Stimulated activated CD4-positive, alpha-beta T cell treated with anti-CD3 and anti-CD28 coated beads, Interleukin-15, amount 100 ng/mL, for 24 hours (primary cell): ENCODE results near the gene CPSF4L.

Experiments used
- DNase-seq: peaks from one replicate; pipeline ENCODE4 v3.0.0-alpha.2; 2020

CPSF4L gene

DNA sequence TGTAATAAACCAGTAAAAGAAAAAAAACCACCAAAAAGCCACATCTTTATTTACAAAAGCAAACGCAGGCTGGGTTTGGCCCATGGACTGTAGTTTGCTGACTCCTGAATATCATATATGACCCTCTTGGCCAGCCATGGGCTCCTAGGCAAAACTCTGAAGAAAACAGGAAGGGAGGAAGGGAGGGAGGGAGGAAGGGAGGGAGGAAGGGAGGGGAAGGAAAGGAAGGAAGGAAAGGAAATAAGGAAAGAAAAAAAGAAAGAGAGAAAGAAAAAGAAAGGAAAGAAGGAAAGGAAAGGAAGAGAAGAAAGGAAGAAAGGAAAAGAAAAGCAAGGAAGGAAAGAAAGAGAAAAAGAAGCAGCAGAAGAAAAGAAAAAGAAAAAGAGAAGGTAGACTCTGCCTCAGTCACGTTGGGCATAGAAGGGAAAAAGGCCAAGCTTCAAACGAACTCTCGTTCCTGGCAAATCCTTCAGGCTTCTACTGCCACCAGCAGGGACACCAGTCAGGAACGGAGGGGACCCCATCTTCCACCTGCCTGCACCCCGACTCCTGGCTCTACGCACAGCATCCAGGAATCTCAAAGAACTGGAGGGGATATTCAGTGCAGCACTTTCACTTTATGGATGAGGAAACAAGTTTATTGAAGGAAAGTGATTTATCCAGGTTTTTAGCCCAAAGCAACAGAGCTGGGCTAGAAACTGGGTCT lies 28.0 kb upstream of the CPSF4L start:
- DNase-seq, result no peak

DNA sequence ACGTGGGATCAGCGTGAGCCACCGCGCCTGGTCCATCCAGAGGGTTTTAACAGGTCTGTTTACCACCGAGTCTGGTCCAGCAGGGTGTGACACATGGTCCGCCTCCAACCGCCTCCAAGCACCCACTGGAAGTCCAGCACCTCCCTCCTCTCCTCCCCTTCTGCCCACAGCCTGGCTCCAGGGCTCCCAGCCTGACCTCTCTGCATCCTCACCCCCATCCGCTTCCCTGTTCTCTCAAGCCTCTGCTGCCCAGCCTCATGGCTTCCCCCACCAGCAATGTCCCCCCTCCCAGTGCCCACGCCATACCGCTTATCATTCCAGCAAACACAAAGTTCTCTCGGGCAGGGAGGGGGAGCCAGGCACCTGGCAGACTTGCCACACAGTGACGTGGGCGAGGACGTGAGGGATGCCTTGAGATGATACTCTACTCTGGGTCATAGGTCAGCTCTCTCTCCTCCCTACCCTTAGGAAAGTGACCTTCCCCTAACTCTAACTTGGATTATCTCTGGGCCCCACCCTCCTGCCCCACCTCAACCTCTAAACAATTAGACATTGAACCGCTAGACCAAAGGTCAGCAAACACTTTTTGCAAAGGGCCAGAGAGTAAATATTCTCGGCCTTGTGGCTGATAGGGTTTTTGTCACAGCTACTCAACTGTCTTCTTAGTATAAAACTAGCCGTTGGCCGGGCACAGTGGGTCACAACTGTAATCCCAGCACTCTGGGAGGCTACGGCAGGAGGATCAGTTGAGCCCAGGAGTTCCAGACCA lies 27.0 kb upstream of the CPSF4L start:
- no peak for DNase-seq

DNA sequence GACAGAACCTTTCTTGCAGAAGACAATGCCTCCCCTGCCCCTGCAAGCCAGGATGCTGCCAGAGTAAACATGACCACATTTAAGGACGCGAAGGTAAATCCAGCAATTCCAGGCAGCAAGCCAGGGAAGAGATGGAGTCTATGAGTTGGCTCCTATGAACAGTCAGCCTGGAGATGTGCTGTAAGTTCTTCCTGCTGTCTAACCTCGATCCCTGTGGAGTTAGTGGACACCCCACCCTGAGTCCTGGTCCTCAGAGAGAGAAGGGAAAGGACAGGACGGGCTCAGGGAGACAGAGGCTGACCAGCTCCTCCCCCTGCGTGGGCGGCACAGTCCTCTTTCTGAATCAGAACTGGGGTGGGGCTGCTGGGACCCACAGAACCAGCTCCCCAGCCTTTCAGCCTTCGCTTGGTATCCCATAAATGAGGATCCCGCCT lies 25.2 kb upstream of the CPSF4L start:
- no peak for DNase-seq

- DNase-seq, result no peak
Observed at GRCh38 chr17:73285916-73286862, 24.5 kb upstream of the CPSF4L start.

DNA sequence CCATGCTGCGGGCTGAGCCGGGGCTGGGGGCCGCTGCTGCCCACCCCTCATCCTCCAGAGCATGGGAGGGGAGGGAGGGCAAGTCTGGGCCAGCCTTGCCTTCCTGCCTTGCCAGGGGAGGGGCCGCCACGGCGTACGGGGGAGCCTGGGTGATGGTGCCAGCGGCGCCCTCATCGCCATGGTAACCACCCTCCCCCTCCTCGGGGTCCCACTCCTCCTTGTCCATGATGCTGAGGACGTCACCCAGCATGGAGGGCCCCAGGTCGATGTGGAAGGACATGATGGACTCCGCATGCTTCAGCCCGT lies 23.9 kb upstream of the CPSF4L start:
- no peak for DNase-seq

DNA sequence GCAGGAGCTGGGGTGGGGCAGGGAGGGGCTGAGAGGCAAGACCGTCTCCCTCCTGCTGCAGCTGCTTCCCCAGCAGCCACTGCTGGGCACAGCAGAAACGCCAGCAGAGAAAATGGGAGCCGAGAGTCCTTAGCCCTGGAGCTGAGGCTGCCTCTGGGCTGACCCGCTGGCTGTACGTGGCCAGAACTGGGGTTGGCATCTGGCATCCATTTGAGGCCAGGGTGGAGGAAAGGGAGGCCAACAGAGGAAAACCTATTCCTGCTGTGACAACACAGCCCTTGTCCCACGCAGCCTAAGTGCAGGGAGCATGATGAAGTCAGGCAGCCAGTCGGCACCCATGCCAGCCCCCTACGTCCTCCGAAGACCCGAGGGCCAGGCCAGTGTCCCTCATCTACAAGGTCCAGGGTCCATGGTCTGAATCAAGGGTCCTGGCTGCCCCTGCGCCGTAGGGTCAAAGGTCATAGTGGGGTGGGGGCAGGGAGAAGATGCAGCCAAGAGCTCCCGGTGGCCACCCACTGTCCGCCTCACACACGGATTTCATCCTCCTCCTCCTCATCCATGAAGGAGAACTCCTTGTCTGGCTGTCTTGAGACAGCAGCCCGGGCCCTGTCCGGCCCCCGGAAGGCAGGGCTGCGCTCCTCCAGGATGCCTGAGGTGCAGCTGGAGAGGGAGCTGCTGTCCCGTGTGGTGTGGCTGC lies 23.4 kb upstream of the CPSF4L start:
- DNase-seq, result no peak

- DNase-seq, result no peak
Observed at GRCh38 chr17:73284354-73284753, 22.7 kb upstream of the CPSF4L start.

- no peak for DNase-seq
Observed at GRCh38 chr17:73283841-73284282, 22.2 kb upstream of the CPSF4L start.

DNA sequence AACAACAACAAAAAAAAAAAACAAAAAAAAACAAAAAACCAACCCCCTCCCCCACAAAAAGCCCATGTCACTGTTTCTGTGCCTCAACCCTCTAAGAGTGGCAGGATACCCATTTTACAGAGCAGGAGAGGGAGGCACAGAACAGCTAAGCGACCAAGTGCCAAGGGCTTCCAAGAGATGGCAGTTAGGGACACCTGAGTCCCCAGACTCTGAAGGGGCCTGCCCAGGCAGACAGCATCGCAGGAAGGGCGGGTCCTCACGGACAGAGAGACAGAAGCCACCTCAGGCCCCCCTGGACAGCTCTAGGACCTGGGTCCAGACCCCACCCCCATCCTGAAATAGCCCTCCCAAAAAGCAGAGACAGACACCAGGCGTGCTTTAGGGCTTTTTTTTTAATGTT lies 21.6 kb upstream of the CPSF4L start:
- DNase-seq, result no peak

DNA sequence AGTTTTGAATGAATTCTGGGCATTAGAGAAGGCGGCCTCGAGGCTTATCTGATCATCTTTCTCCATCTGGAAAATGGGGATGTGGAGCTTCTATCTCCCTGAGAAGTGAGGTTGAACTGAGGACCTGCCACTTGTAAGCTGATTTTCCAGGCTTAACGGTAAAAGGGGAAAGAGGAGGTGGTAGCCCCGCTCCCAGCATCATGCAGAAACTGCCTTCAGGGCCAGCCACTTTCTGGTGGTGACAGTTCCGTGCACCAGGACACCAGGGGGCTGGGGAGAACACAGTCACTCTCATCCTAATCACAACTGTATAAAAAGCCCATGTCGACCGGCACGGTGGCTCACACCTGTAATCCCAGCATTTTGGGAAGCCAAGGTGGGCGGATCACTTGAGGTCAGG lies 20.9 kb upstream of the CPSF4L start:
- no peak for DNase-seq

GRCh38 chr17:73281928-73282327 lies 20.2 kb upstream of the CPSF4L start:
- no peak for DNase-seq

GRCh38 chr17:73280191-73280590 lies 18.5 kb upstream of the CPSF4L start:
- no peak for DNase-seq

- no peak for DNase-seq
Observed at GRCh38 chr17:73279704-73280103, 18.0 kb upstream of the CPSF4L start.

- DNase-seq, result no peak
Observed at GRCh38 chr17:73278465-73279453, 17.1 kb upstream of the CPSF4L start.

- no peak for DNase-seq
Observed at GRCh38 chr17:73278049-73278464, 16.4 kb upstream of the CPSF4L start.

DNA sequence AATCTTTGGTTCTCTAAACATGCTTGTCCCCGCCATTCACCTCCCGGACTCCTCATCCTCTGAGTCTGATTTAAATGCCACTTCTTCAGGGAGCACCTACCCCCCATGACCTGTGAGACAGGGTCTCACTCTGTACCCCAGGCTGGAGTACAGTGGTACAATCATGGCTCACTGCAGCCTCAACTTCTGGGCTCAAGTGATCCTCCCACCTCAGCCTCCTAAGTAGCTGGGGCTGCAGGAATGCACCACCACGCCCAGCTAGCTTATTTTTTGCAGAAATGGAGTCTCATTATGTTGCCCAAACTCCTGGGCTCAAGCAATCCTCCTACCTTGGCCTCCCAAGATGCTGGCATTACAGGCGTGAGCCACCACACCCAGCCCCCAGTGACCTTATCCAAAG lies 12.8 kb upstream of the CPSF4L start:
- no peak for DNase-seq

DNA sequence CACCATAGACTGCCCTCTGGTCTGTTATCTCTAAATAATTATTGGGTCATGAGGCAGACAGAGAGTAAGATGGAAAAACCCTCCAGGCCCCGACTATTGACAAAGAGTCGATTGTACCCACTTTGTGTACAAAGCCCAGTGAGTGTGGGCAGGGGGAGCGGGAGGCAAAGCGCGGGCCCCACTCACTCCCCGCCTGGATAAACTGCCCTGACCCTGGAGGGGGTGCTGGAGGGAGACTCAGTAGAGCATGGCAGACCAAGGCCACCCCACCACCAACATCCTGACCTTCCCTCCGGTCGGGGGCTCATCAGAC lies 11.2 kb upstream of the CPSF4L start:
- DNase-seq, result no peak

DNA sequence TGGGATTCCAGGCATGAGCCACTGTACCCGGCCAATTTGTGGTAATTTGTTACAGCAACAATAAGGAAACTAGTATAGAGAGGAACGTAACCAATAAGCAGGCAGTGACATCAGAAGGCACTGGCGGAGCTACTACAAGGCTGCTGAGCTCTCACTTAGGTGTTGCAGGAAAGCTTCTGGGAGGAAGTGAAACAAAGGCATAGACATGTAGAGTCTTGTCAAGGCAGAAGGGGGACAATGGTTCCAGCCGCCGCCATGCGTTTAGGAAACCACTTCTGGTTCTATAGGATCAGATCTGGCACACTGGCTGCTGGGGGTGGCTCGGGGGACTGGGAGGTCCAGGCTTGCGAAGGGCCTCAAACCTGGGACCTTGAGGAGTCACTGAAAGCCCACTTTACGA lies 9.4 kb upstream of the CPSF4L start:
- DNase-seq, result no peak

DNA sequence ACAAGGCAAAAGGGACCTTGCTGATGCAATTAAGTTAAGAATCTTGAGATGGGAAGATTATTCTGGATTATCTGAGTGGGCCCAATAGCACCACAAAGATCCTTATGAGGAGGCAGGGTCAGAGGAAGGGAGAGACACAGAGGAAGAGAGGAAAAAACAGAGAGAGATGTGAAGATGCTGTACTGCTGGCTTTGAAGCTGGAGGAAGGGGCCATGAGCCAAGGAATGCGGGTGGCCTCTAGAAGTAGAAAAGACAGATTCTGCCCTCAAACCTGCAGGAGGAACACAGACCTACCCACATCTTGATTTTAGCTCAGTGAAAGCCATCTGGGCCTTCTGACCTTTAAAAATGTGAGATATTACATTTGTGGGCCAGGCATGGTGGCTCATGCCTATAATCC lies 8.1 kb upstream of the CPSF4L start:
- DNase-seq, result no peak

DNA sequence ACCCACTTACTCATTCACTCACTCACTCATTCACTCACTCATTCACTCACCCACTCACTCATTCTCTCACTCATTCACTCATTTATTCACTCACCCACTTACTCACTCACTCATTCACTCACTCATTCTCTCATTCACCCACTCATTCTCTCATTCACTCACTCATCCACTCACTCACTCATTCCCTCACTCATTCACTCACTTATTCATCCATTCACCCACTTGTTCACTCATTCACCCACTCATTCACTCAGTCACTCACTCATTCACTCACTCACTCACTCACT lies 7.6 kb upstream of the CPSF4L start:
- no peak for DNase-seq

DNA sequence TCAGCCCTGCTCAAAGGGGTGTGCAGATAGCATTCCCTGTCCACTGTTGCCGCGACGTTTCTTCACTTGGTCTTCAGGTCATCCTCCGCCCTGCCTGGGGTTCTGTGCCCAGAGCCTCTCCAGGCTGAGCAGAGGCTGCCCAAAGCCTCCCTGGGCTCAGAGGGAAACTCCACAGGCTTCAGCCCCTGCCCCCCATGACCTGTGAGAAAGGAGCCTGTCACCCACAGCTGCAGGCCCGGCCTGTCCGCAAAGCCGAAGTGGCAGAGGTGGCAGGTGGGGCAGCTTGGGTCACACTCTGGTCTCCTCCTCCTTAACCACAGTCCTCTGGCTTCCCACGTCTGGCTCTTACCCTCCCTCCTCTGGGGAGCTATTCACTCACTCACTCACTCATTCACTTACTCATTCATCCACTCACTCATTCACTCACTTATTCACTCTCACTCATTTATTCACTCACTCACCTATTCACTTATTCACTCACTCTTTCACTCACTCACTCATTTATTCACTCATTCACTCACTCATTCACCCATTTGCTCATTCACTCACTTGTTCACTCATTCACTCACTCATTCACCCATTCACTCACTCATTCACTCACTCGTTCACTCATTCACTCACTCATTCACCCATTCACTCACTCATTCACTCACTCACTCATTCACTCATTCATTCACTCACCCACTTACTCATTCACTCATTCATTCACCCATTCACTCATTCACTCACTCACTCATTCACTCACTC lies 7.1 kb upstream of the CPSF4L start:
- DNase-seq, result no peak
